NCI-H2081 (cell line): ENCODE data around the gene YAP1.

Experiments
- DNase-seq, 2 experiments: peaks; one replicate each; lab custom pipeline; 2025; lab: John Stamatoyannopoulos, UW

The YAP1 gene

DNA sequence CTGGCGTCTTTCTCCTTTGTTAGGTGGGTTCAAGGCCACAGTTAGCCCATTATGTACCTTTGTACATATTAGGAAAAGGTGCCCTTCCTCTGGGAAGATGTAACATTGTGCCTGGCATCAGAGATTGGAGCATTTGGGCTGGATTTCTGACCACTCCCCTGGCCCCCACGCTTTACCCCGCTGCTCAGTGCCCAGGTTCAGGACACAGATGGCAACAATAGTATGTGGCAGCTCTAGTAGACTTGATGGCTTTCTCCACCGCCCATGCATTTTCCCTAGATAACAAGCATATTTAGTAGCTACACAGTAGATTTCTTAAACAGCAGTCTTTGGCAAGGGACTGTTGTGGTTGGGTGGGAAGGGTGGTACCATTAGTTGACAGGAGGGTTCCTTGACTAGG is 53.1 kb downstream of the YAP1 start:
- DNase-seq = no peak

DNA sequence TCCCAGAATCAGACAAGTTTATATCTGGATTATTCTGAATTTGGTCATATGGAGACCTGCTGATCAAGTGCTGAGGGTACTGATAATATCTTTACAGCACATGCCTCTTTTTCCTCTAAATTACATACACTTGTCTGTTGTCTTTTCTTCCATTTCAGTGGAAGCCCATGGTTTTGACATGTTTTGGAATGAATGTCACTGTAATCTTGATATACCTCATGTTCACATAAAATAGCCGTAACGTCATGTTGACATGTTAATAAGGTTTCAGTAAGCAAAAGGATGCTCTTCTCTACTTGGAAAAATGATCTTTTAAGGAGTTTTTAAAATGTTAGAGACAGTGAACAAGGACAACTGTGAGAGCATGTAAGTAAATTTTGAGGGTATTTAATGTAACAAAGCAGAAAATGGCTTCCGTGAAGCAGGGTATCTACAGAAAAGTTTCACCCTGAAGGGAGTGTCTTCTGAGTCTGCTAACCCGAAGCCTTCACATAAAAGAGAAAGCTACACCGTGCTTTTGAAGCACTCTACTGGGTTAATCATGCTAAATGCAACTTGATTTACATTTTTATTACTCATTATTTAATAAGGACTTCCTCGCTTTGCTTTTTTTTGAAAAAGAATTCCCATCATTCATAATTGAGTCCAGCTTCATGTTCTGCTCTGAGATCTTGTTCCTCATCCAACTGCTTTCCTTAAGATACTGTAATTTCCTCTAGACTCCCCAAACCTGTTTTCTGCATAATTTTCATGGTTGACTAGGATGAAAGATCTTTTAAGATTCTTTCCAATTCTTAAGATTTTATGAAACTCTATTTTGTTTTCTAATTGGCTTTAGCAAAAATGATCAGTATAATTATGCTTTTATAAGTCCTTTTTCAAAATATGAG is 56.2 kb downstream of the YAP1 start:
- no peak for DNase-seq

DNA sequence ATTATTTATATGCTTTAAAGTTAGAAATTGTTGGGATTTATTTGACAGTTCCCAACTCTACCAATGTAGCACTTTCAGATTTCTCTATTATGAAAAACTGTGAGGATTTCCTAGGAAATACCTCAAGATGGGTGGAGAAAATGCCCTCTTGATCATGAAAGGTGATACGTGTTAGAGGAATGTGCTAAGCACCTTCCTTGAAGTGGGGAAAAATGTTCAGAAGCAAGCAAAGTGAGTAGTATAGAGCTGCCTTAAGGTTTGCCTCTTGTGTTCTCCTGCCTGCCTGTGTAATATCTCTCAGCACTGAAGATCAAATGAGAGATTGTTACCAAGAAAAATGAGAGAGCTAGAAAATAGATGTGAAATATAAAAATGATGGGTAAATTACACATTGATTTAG is 58.2 kb downstream of the YAP1 start:
- no peak for DNase-seq

DNA sequence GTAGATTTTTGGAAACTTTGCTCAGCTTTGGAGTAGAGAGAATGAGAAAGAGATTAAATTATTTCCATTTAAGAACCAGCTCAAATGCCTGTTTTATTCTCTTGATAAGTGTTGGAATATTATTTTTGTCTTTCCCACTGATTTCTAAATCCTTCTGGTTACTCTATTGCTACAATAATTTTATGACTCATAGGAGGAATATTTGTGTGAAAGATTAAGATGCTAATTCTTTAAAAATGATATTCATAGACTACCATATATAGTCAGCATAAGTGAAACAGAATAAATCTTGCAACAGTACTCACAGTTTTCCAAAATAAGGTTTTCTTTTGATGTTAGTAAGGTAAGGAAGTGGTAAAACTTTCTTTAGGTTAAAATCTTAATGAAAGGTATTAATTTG is 60.9 kb downstream of the YAP1 start:
- DNase-seq = no peak

DNA sequence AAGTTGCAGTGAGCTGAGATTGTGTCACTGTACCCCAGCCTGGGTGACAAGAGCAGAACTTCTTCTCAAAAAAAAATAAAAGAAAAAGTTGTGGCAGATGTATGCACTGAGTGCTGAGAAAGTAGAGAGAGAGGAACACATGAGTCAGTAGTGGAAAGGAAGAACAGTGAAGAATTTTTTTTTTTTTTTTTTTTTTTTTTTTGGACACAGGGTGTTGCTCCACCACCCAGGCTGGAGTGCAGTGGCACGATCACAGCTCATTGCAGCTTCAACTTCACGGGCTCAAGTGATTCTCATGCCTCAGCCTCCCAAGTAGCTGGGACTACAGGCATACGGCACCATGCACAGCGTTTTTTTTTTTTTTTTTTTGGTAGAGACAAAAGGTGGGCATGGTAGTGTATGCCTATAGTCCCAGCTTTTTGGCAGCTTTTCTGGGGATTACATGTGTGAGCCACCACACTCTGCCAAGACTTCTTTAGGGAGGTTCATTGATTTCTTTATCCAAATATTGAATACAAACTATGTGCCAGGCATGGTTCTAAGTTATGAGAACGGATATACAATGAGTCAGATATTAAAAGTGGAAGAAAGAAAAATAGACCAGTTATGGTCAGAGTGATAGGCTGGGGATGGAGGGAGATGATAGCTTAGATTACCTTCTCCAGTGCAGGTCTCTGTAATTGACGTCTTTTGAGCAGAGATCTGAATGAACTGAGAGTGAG is 62.0 kb downstream of the YAP1 start:
- no peak for DNase-seq

DNA sequence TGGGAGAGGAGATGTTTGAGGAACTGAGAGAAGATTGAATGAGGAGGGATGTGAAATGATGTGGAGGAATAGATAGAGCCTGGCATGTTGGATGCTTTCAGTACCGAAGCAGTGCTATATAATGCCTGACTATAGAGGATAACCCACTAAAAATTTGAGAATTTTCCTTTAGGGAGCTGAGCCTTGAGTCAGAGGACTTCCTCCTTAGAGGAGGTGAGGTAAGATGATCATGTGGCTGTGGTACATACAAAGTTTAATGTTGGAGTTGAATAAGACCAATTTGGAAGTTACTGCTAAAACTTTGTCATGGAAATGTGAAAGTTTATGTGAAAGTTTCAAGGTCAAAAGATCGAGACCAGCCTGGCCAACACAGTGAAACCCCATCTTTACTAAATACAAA is 66.9 kb downstream of the YAP1 start:
- DNase-seq = no peak

DNA sequence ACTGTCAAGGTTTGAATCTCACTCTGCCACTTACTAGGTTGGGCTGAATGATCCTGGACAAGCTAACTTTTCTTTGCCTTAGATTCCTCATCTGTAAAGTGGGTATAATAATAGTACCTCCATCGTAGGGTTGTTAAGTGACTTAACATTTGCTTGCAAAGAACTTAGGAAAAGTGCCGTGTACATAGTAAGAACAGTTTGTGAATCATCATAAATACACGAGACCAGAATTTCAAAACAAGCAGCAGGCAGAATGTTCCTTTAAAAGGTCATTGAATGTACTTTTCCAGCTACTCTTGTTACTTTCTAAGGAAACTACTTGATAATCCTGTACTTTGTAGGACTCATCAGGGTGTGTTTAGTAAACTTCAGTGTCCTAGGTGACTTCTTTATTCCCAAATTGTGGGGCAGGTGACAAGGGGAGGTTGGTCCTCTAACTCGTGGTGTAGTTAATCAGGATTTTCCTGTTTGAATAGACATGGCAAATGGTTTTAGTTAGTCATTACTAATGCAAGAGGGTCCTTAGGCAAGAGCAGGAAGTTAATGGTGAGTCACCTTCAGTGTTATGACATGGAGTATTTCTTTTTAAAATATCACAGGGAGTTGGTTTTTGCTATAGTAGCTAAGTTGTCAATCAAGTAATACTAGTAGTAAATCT is 67.9 kb downstream of the YAP1 start:
- DNase-seq = no peak

DNA sequence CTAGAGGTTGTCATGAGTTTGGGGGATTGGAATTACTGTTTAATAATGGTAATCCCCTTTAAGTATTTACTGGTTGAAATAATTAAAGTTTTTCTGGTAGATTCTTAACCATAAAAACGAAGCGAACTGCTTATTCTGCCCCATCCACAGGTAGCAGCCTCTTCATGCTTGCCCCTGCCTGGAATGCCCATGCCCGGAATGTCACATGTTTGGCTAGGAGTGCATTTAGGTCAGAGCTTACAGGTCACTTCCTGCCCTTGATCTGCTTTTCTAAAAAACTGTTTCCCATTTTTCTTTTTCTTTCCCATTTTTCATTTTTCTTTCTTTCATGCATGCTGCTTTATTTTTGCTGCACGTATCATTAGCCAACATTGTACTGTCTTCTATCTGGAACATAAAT is 69.1 kb downstream of the YAP1 start:
- no peak for DNase-seq

DNA sequence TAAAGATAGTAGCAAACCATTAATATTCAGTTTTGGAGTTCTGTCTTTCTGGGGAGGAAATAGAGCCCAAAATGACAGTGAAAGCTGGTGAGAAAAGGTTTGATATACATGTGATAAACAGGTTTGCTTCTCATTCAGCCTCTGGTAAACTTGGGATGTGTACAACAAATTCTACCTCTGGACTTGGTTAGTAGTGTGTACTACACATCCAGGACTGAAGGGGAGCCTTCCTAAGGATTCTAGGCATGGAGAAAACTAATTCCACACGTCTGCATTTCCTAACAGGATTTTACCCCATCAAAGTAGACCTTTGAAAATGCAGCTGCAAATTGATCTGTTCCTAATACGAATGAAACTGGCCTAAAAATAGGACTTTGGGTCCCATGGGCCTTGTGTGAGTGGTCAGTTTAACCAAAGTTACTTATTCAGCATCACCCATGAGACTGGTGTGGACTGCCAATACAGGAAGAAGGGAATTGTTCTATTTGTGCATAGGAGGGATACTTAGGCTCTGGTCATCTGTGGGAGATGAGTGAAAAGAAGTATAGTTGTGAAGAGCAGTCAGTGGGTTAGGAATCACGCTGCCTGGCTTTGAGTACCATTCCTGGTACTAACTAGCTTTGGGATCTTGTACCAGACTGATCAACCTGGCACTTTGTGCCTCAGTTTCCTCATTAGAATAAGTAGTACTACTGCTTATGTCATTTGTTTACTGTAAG is 74.2 kb downstream of the YAP1 start:
- no peak for DNase-seq

DNA sequence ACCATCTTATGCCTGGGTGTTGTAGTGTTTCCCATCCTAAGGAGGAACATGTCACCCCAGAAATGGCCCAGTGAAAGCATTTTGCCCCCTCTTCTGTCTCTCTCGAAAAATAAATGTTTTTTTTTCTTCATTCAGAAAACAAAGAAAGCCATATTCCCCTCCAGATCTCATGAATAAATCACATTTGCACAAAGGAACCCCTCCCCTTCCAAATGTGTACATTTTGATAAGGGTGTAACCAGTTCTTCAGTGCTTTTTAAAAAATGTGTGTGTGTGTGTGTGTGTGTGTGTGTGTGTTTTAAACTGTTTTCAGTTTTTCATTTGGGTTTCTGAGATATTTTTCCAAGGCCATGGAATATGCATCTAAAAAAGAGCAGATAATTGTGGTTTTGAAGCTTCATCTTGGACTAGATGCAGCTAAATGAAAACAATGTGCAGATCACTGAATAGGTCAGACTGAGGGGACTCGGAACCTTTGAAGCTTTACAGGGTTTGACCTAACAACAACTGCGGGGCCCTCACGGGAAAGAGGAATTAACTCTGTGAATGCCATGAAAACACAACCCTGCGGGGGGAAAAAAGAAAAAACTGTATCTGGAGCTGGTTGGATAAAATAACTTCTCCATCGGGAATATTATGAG is 76.4 kb downstream of the YAP1 start:
- no peak for DNase-seq

DNA sequence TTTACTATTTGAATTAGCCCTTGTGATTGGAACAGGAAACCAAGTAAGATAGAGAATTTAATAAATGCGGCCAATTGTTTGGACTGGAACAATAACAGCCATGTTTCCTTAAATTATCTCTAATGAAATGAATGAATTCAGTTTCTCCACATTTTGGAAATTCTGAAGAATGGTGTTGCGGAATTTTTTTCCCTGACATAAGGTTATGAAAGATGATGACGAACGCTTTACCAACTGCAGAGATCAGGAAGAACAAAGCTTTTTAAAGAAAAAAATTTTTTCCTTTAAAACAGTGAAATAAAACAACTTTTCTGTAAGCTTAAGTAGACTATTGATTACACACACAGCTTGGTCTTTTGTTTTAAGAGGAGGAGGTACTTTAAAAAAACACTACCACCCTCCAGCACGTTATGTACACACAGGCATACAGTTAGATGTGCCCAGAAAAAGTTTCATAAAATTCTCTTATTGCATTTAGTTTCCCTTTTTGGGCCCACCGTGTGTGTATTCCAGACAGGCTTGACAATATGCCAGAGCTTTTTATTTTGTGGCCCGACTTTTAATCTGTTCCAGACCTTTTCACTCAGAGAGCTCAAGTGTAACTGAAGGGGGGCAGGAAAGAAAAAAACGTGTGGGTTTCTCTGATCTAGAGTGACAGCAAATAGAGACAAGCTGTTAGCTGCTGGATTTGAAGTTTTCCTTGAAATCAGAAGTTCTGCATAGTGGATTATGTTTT is 77.3 kb downstream of the YAP1 start:
- DNase-seq = no peak

DNA sequence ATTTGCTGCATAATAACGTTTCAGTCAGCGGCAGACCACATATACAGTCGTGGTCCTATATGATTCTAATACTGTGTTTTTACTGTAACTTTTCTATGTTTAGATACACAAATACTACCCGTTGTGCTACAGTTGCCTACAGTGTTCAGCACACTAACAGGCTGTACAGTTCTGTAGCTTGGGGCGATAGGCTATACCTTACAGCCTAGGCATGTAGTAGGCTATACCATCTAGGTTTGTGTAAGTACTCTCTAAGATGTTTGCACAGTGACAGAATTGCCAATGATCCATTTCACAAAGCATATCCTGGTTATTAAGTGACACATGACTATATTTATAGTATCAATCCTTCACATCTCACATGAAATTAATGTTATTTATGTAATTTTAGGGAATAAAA is 78.2 kb downstream of the YAP1 start:
- no peak for DNase-seq

DNA sequence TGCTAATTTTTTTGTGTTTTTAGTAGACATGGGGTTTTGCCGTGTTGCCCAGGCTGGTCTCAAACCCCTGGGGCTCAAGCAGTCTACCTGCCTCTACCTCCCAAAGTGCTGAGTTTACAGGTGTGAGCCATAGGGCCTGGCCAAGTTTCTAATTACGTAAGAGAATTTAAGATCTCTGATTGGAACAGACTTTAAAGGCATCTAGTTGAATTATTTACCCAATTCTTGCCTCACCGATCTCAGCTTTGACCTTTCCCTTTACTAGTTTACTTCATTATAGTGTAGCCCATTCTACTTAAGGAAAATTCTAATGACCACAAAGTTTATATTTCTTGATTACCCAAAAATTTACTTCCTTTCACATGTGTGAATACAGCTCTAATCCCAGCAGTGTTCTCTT is 81.6 kb downstream of the YAP1 start:
- no peak for DNase-seq

DNA sequence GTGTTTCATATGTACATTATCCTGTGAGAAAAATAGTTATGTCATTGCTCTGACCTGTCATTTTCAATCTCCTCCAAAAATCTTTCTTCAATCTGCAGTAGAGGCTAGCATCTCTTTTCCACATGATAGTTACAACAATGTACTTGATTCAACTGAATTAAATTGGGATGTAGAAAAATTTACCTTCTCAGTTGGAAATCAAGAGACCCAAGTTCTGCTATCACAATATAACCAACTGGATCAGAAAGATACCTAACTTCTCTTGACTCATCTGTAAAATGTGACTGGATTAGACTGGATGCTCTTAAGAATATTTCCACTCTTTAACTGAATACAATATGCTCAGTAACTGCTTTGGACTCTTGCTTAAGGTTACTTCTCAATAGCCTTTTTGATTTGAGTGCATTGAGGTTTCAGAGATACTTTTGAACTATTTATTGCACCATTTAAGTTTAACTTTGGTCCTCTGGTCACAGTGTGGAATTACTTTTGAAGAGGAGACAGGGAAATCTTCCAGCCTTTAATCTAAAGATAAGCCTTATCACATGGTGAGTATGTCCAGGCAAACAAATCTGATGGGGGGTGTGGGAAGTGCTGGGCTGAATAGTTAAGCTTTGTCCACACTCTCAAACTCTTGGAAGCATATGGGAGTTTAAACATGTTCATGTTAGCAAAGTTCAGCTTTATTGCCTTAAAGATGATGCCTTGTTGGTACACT is 82.3 kb downstream of the YAP1 start:
- DNase-seq = no peak

DNA sequence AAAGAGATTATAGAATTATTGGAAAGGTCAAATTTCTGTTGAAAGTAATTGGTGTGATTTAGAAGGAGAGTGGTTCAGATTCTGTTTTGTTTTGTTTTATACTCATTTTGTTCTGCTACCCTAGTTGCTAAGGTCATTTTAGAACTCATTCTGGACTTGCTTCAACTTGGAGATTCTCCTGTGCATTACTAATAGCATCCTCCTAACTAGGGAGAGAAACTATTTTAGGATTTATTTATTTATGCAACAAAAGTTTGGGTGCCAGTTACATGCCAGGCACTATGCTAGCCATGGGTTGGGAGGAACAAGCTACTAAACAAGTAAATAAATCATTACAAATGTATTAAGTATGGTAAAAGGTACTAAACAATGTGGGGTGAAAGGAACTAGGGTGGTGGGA is 84.0 kb downstream of the YAP1 start:
- no peak for DNase-seq

DNA sequence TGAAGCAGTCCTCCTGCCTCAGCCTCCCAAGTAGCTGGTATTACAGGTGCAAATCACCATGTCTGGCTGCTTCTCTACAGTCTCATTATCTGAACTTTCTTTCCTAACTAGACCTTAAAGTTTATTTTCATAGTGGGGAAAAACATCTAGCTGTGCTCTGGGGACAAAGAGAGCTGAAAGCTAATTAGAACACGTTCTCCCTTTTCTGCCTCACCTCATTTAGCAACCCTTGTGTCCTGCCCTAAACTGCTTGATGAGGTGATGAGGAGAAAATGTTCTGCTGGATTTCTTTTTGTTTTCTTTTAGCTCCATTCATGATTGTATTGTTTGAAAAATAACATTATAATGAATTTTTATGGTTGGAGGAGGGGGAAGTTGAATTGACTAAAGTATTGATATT is 84.7 kb downstream of the YAP1 start:
- DNase-seq = no peak

DNA sequence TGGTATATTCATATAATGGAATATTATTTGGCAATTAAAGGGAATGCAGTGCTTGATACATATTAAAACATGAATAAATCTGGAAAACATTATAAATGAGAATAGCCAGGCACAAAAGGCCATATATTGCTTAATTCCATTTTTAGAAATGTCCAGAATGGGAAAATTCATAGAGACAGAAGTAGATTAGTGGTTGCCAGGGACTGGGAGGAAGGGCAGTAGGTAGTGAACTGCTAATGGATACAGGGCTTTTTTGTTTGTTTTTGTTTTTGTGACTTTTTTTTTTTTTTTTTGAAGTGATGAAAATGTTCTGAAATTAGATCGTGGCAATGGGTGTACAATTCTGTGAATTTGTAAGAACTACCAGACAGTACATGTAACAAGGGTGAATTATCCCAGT is 86.1 kb downstream of the YAP1 start:
- DNase-seq = no peak

DNA sequence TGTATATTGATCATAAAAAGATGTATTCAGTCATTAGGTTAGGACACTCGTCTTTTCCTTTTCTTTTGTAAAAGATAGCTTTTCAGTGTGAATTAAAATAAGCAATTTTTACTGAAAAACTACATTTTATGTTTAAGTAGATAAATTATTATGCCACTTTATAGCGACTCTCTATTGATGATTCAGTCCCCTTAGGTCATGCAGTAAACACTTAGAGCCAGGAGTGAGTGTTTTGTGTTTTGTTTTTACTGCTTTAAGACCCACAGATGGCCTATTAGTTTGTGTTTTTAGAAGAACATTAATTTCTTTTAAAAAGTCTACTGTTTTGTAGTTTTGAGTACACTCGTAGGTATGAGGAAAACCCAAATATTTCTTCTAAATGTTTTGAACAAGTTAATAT is 86.6 kb downstream of the YAP1 start:
- no peak for DNase-seq

DNA sequence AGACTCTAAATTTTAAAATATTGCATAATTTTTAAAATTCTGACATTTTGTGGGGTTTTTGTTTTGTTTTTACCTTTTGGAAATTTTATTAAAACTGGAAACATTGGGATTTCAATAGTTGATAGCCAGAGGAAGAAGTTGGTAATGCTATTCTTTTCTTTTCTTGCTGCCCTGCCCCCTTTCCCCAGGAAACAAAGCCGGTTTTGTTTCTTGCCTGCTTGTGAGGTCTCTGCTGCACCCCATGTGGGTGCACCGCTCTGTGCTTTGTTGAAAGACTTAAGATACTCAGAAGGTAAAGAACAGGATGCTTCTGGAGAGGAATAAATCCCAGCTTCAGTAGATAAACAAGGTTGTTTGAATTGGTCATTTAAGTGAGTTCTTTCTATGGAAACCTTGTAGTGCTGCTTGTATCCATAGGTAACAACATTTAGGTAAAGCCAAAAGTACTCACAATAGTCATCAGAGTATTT is 87.5 kb downstream of the YAP1 start:
- no peak for DNase-seq

DNA sequence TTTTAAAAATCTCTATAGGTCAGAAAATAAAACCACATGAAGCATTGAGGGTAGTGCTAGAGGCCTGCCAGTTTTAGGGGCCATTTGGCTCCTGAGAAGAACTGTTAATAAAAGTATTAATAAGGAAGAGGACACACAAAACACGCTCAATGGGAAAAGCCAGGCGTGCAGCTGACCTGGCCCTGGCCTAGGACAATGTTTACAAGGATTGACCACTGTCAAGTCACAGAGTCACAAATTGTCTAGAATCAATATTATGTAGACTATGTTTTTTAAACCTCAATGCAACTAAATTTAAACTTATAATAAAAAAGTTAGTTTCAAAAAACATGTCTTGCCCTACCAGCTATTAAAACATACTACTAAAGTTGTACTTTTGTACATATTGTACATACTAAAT is 89.4 kb downstream of the YAP1 start:
- DNase-seq = no peak
